Peyer's patch (tissue), 4 donors: ENCODE results near the gene TEX53.

Experiments
- POLR2A ChIP-seq, 2 donors: fragments of 450-650 bp; IDR thresholded peaks; one replicate each; pipeline ENCODE4 v1.5.1; 2017; ENCODE audit warnings: antibody characterized with exemption in 2 of 2, mild to moderate bottlenecking in 2 of 2, moderate library complexity in 2 of 2
- TF ChIP-seq, protein P1 (sequence below), 6 experiments: fragments of 450-650 bp in 4 of 6; fragments of 200-600 bp in 2 of 6; sonication (generic) in 1 of 6; IDR thresholded peaks; one replicate each; pipeline ENCODE4 v1.5.1; 2017 to 2019; ENCODE audit warnings: antibody characterized with exemption in 6 of 6, mild to moderate bottlenecking in 3 of 6, moderate library complexity in 1 of 6

DNA sequence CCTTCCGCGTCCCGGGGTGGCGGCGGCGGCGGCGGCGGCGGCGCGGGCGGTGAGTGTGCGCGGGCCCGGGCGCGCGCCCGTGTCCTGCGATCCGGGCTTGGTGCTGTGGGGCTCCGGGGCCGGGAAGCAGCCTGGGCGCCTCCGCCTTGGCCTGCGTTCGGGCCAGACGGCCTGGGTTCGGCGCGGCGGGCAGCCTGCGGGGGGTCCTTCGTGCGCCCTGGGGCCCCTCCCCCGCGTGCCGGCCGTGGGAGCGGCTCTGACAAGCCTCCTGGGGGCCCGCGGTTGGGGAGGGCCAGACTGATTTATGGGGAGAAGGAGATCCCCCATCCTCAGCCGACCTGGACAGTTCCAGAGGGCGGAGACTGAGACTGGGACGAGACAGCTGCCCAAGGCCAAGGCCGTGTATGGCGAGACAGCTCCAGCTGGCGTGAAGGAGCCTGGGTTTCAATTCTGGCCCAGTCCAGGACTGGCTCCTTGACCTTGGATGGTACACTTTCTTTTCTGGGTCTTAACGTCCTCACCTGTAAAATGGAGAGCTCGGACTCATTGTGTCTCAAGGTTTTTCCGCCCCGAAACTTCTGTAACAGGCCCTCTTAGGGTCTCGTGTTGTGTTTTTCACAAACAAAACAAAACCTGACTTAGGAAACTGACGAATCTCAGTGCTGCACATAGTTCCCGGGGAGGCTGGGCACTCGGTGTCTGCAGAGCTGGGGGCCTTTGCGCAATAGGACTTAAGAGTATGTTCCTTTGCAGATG, 45.9 kb downstream of the TEX53 start:
- TF ChIP-seq, protein P1, sequence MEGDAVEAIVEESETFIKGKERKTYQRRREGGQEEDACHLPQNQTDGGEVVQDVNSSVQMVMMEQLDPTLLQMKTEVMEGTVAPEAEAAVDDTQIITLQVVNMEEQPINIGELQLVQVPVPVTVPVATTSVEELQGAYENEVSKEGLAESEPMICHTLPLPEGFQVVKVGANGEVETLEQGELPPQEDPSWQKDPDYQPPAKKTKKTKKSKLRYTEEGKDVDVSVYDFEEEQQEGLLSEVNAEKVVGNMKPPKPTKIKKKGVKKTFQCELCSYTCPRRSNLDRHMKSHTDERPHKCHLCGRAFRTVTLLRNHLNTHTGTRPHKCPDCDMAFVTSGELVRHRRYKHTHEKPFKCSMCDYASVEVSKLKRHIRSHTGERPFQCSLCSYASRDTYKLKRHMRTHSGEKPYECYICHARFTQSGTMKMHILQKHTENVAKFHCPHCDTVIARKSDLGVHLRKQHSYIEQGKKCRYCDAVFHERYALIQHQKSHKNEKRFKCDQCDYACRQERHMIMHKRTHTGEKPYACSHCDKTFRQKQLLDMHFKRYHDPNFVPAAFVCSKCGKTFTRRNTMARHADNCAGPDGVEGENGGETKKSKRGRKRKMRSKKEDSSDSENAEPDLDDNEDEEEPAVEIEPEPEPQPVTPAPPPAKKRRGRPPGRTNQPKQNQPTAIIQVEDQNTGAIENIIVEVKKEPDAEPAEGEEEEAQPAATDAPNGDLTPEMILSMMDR (IDR thresholded peaks at IDR 0.05) = no peak
- peak in 1 of 2 donors; percentile 22 for TF ChIP-seq POLR2A (IDR thresholded peaks at IDR 0.05)
